Measurements from ENCODE around the gene CCIN. TPM values are rescaled to one million over a fixed set of nuclear protein-coding genes. Genes with fewer than 3 reads are reported as not detected.

CCIN gene
- total RNA-seq, 4 donors from 2014 or later: 0.31 to 1.7 (median 1.5) TPM; not detected in 1

- Histone ChIP-seq H3K27ac (no peak overlapping the region), H3K4me1 (peaks cover 19 to 53% (median 31%) of the 10 kb centered on the region in 3 donors), H3K27me3 (no peaks in the 10 kb centered on the region), H3K4me3 (peak overlapping the region in 1 of 2 donors; percentile 83), H3K36me3 (peaks cover 0 to 14% of the 10 kb centered on the region in 2 donors), H3K9me3 (no peaks in the 10 kb centered on the region)
- TF ChIP-seq POLR2AphosphoS5 (IDR thresholded peaks at IDR 0.05) (no peak), POLR2A (IDR thresholded peaks at IDR 0.05) (no peak), CTCF (IDR thresholded peaks at IDR 0.05) (no peak), EP300 (IDR thresholded peaks at IDR 0.05) (no peak)
- WGBS, 2 donors (ENCODE audit: low coverage in 1 of 2): 52 to 82% methylated on average over 2 to 3 of the region's 3 CpGs
- no peak for ATAC-seq
Observed at GRCh38 chr9:36193023-36193422, 23.8 kb downstream of the CCIN start.

- 28 to 45% methylated on average over 3 to 4 of the region's 4 CpGs for WGBS, 2 donors (ENCODE audit: low coverage in 1 of 2)
- no peak for TF ChIP-seq POLR2AphosphoS5 (IDR thresholded peaks at IDR 0.05)
- no peak for TF ChIP-seq POLR2A (IDR thresholded peaks at IDR 0.05)
- no peak for TF ChIP-seq EP300 (IDR thresholded peaks at IDR 0.05)
- no peak for TF ChIP-seq CTCF (IDR thresholded peaks at IDR 0.05)
- no peaks in the 10 kb centered on the region for H3K9me3 ChIP-seq
- no peak for ATAC-seq
- no peaks in the 10 kb centered on the region for H3K27me3 ChIP-seq
- H3K36me3 ChIP-seq: peaks cover 0 to 29% of the 10 kb centered on the region in 2 donors
- no peak overlapping the region for H3K27ac ChIP-seq
- peaks cover 19 to 53% (median 31%) of the 10 kb centered on the region in 3 donors for H3K4me1 ChIP-seq
- H3K4me3 ChIP-seq: no peak overlapping the region
Observed at GRCh38 chr9:36194326-36195000, 25.3 kb downstream of the CCIN start.

GRCh38 chr9:36204906-36205547, 35.8 kb downstream of the CCIN start:
- Histone ChIP-seq H3K9me3 (no peaks in the 10 kb centered on the region), H3K4me3 (no peak overlapping the region), H3K27me3 (no peaks in the 10 kb centered on the region), H3K27ac (no peak overlapping the region), H3K4me1 (peaks cover 0 to 36% (median 7%) of the 10 kb centered on the region in 3 donors), H3K36me3 (peaks cover 6 to 100% of the 10 kb centered on the region in 2 donors)
- 83 to 87% methylated on average over 3 of the region's 11 CpGs for WGBS, 2 donors (ENCODE audit: low coverage in 1 of 2)
- no peak for ATAC-seq
- TF ChIP-seq POLR2A (IDR thresholded peaks at IDR 0.05) (no peak), CTCF (IDR thresholded peaks at IDR 0.05) (no peak), POLR2AphosphoS5 (IDR thresholded peaks at IDR 0.05) (no peak), EP300 (IDR thresholded peaks at IDR 0.05) (no peak)

GRCh38 chr9:36207016-36207415, 37.8 kb downstream of the CCIN start:
- Histone ChIP-seq H3K36me3 (peaks cover 6 to 100% of the 10 kb centered on the region in 2 donors), H3K27ac (peak overlapping the region in 1 of 4 donors; percentile 28)

More at GRCh38 chr9:36207016-36207415, 37.8 kb downstream of the CCIN start:
- peaks cover 4 to 56% (median 12%) of the 10 kb centered on the region in 3 donors for H3K4me1 ChIP-seq
- WGBS, 2 donors (ENCODE audit: low coverage in 1 of 2): 80 to 83% methylated on average over 1 of the region's 4 CpGs
- no peaks in the 10 kb centered on the region for H3K9me3 ChIP-seq
- H3K27me3 ChIP-seq: no peaks in the 10 kb centered on the region
- H3K4me3 ChIP-seq: no peak overlapping the region
- TF ChIP-seq POLR2AphosphoS5 (IDR thresholded peaks at IDR 0.05) (no peak), CTCF (IDR thresholded peaks at IDR 0.05) (no peak), POLR2A (IDR thresholded peaks at IDR 0.05) (no peak), EP300 (IDR thresholded peaks at IDR 0.05) (no peak)
- ATAC-seq: no peak

Measured in gastroesophageal sphincter (tissue), 4 donors.